Measurements from ENCODE around the gene CCND1.

Gene CCND1

DNA sequence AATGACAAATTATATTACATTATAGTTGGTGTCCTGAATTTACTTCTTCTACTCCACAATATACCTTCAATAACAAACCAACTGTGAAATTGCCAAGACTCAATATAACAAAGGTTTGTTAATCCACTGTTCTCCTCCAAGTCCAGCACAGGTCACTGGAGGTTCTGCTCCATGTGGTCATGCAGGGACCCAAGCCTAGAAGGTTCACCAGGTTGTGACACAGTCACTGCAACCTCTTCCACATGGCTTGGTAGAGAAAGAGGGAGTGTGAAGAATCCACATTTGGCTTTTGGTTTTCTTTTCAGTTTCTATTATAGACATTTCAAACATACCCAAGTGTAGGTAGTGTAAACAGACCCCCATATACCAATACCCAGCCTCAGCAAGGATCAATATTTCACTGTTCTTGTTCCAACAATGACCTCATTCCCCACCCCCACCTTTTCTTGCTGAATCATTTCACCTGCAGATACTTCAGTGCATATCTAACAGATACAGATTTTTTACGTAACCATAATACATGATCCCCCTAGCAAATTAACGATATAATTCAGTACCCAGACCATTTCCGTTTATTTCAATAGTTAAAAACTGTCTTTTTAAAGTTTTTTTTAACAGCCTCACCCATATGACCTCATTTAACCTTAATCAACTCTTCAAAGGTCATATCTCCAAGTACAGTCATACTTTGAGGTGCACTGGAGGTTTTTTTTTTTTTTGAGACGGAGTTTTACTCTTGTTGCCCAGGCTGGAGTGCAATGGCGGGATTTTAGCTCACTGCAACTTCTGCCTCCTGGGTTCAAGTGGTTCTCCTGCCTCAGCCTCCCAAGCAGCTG lies 48.7 kb downstream of the CCND1 start:
- no peaks in the 10 kb centered on the region for H3K79me2 ChIP-seq (ENCODE audit: insufficient read depth, low read depth)
- H3K4me2 ChIP-seq, result no peak overlapping the region
- H3K27me3 ChIP-seq (ENCODE audit: insufficient read depth, low read depth), result peaks cover 10% of the 10 kb centered on the region; the same call in 1 of the 2 replicates
- no peak overlapping the region for H3K9ac ChIP-seq
- H2AFZ ChIP-seq (ENCODE audit: low read depth), result no peak overlapping the region
- no peak overlapping the region for H3K27ac ChIP-seq
- H3K36me3 ChIP-seq (ENCODE audit: insufficient read depth), result no peaks in the 10 kb centered on the region
- peaks cover 7% of the 10 kb centered on the region for H3K4me1 ChIP-seq (ENCODE audit: low read depth, poor library complexity, severe bottlenecking)
- no peak overlapping the region for H3K4me3 ChIP-seq (IDR thresholded peaks at IDR 0.05; ENCODE audit: insufficient read depth, low read depth, low read length)
- H4K20me1 ChIP-seq (ENCODE audit: insufficient read depth), result no peaks in the 10 kb centered on the region
- TF ChIP-seq, protein P1, sequence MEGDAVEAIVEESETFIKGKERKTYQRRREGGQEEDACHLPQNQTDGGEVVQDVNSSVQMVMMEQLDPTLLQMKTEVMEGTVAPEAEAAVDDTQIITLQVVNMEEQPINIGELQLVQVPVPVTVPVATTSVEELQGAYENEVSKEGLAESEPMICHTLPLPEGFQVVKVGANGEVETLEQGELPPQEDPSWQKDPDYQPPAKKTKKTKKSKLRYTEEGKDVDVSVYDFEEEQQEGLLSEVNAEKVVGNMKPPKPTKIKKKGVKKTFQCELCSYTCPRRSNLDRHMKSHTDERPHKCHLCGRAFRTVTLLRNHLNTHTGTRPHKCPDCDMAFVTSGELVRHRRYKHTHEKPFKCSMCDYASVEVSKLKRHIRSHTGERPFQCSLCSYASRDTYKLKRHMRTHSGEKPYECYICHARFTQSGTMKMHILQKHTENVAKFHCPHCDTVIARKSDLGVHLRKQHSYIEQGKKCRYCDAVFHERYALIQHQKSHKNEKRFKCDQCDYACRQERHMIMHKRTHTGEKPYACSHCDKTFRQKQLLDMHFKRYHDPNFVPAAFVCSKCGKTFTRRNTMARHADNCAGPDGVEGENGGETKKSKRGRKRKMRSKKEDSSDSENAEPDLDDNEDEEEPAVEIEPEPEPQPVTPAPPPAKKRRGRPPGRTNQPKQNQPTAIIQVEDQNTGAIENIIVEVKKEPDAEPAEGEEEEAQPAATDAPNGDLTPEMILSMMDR (conservative IDR thresholded peaks at IDR 0.05; ENCODE audit: low read depth, low read length), result no peak

DNA sequence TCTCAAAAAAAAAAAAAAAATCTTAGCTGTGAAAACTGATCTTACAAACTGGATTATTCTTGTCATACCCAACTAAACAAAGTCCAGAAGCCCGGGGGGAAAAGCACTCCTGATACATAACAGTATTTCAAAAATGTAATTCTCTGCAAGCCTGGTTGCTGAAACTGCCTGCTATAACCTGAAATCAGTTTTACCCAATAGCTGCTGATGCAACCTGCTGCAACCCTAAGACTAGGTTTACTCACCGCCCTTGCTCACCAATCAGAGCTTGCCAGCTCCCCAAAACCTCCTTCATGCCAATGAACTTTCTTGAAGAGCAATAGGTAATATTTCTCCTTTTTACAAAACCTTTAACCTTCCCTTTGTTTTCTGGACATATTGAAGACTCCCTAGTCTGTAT lies 50.5 kb downstream of the CCND1 start:
- Histone ChIP-seq H3K4me1 (ENCODE audit: low read depth, poor library complexity, severe bottlenecking) (peaks cover 7% of the 10 kb centered on the region), H3K27me3 (ENCODE audit: insufficient read depth, low read depth) (peaks cover 25% of the 10 kb centered on the region; the same call in 1 of the 2 replicates), H2AFZ (ENCODE audit: low read depth) (no peak overlapping the region), H3K4me2 (no peak overlapping the region), H4K20me1 (ENCODE audit: insufficient read depth) (no peaks in the 10 kb centered on the region), H3K79me2 (ENCODE audit: insufficient read depth, low read depth) (no peaks in the 10 kb centered on the region), H3K27ac (no peak overlapping the region), H3K36me3 (ENCODE audit: insufficient read depth) (no peaks in the 10 kb centered on the region), H3K4me3 (IDR thresholded peaks at IDR 0.05; ENCODE audit: insufficient read depth, low read depth, low read length) (no peak overlapping the region), H3K9ac (no peak overlapping the region)
- TF ChIP-seq, protein P1 (conservative IDR thresholded peaks at IDR 0.05; ENCODE audit: low read depth, low read length), result no peak

DNA sequence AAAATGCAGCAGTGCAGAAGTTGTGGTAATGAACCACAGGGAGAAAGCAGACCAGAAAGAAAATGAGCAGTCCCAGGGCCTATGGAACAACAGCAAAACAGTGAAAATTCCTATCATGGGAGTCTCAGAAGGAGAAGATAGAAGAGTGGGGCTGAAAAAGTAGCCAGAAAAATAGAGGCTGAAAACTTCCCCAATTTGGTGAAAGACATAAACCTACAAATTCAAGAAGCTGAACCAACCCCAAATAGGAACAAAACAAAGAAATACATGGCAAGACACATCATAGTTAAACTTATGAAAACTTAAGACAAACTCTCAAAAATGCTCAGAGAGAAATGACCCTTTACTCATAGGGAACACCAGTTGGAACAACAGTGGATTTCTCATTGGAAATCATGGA lies 51.5 kb downstream of the CCND1 start:
- Histone ChIP-seq H3K27me3 (ENCODE audit: insufficient read depth, low read depth) (peaks cover 31% of the 10 kb centered on the region; the same call in 1 of the 2 replicates), H3K27ac (no peak overlapping the region), H3K4me1 (ENCODE audit: low read depth, poor library complexity, severe bottlenecking) (peaks cover 7% of the 10 kb centered on the region), H2AFZ (ENCODE audit: low read depth) (no peak overlapping the region), H3K79me2 (ENCODE audit: insufficient read depth, low read depth) (no peaks in the 10 kb centered on the region), H3K4me2 (no peak overlapping the region), H3K4me3 (IDR thresholded peaks at IDR 0.05; ENCODE audit: insufficient read depth, low read depth, low read length) (no peak overlapping the region), H3K36me3 (ENCODE audit: insufficient read depth) (no peaks in the 10 kb centered on the region), H3K9ac (no peak overlapping the region), H4K20me1 (ENCODE audit: insufficient read depth) (no peaks in the 10 kb centered on the region)
- TF ChIP-seq, protein P1 (conservative IDR thresholded peaks at IDR 0.05; ENCODE audit: low read depth, low read length), result no peak

DNA sequence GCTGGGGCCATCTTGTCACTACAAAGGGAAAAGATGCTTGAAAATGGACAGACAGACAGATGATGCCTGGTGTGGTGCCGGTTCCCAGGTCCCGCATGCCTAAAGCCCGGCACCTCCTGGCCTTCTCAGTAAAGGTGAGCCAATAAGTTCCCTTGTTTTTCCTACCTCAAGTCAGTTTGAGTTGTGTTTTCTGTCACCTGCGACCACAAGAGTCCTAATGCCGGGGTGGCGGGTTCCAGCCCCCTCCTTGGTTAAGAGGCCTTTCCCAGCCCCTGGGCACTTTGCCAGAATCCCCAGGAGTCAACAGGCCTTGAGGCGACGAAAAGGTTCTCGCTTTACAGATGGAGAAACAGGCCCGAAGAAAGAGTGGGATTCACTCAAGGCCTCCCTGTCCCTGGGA lies 53.8 kb downstream of the CCND1 start:
- no peak overlapping the region for H3K4me3 ChIP-seq (IDR thresholded peaks at IDR 0.05; ENCODE audit: insufficient read depth, low read depth, low read length)
- H3K27ac ChIP-seq, result no peak overlapping the region
- peaks cover 31% of the 10 kb centered on the region; the same call in 1 of the 2 replicates for H3K27me3 ChIP-seq (ENCODE audit: insufficient read depth, low read depth)
- no peaks in the 10 kb centered on the region for H3K36me3 ChIP-seq (ENCODE audit: insufficient read depth)
- no peaks in the 10 kb centered on the region for H4K20me1 ChIP-seq (ENCODE audit: insufficient read depth)
- H3K9ac ChIP-seq, result no peak overlapping the region
- H3K4me2 ChIP-seq, result no peak overlapping the region
- TF ChIP-seq, protein P1 (conservative IDR thresholded peaks at IDR 0.05; ENCODE audit: low read depth, low read length), result no peak
- no peak overlapping the region for H2AFZ ChIP-seq (ENCODE audit: low read depth)
- H3K4me1 ChIP-seq (ENCODE audit: low read depth, poor library complexity, severe bottlenecking), result no peaks in the 10 kb centered on the region
- H3K79me2 ChIP-seq (ENCODE audit: insufficient read depth, low read depth), result no peaks in the 10 kb centered on the region

All from KMS-11 (cell line).